ENCODE measurements around the gene RELN. TPM values are rescaled to one million over a fixed set of nuclear protein-coding genes. Genes with fewer than 3 reads are reported as not detected.
"Not testable (repeated sequence)": the region's sequence is repeated elsewhere in the genome, so short reads cannot be mapped to it uniquely, and the experiment has no call there.

The RELN gene
- total RNA-seq, 1 donor from 2014 or later = not detected

DNA sequence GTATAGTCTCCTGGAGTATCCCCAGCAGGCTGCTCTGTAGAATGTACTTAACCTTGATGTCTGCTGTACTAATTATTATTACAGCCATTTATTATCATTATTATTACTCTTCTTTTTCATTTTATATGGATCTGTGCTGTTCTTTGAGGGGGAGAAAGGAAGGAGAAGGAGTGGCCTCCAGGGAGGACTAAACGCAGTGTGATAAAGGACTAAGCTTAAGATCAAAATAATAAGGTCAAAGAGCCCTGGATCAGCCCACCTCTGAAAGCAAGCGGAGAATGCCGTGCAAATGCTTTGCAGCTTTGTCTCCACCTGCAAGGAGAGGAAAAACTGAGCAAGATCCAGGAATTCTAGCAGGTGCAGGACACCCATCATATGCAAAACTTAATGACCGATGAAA is 65.3 kb downstream of the RELN start:
- DNase-seq (ENCODE audit: low spot score) = no peak
- no peak overlapping the region for H3K27ac Mint-ChIP-seq
- intact Hi-C loops (cut with micrococcal nuclease) = no loop called here
- no peaks in the 10 kb centered on the region for H3K36me3 Mint-ChIP-seq (ENCODE audit: low read depth)
- no peaks in the 10 kb centered on the region for H3K4me1 Mint-ChIP-seq (ENCODE audit: low read depth)
- H3K9me3 Mint-ChIP-seq = no peaks in the 10 kb centered on the region
- H3K4me3 Mint-ChIP-seq (ENCODE audit: low read depth) = no peak overlapping the region
- H3K27me3 Mint-ChIP-seq (ENCODE audit: low read depth) = no peaks in the 10 kb centered on the region

DNA sequence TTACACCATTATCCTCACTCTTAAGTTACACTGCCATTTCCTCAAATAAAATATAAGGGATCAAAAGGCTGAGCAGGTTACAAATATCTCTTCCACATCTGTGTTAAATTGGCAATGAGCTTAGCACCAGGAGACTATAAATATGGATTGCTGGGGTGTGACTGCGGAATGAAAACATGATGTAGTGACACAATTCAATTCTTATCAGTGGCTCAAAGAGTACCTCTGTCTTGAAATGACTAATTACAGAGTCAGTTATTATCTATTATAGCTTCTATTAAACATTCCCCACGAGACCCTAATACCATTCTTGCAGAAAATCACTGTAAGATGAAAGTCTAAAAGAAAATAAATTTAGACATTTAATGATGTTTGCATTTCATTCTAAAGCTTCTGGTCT is 67.1 kb downstream of the RELN start:
- no peak overlapping the region for H3K4me3 Mint-ChIP-seq (ENCODE audit: low read depth)

GRCh38 chr7:103921692-103922091 is 67.8 kb downstream of the RELN start:
- intact Hi-C loops (cut with micrococcal nuclease) = no loop called here
- Mint-ChIP-seq H3K36me3 (ENCODE audit: low read depth) (no peaks in the 10 kb centered on the region), H3K27me3 (ENCODE audit: low read depth) (no peaks in the 10 kb centered on the region), H3K27ac (no peak overlapping the region), H3K4me3 (ENCODE audit: low read depth) (no peak overlapping the region), H3K4me1 (ENCODE audit: low read depth) (no peaks in the 10 kb centered on the region), H3K9me3 (no peaks in the 10 kb centered on the region)
- DNase-seq (ENCODE audit: low spot score) = no peak

More for the DNA sequence above, 67.1 kb downstream of the RELN start:
- Mint-ChIP-seq H3K27ac (no peak overlapping the region), H3K36me3 (ENCODE audit: low read depth) (no peaks in the 10 kb centered on the region), H3K27me3 (ENCODE audit: low read depth) (no peaks in the 10 kb centered on the region), H3K9me3 (no peaks in the 10 kb centered on the region), H3K4me1 (ENCODE audit: low read depth) (no peaks in the 10 kb centered on the region)
- intact Hi-C loops (cut with micrococcal nuclease) = no loop called here
- DNase-seq (ENCODE audit: low spot score) = no peak

DNA sequence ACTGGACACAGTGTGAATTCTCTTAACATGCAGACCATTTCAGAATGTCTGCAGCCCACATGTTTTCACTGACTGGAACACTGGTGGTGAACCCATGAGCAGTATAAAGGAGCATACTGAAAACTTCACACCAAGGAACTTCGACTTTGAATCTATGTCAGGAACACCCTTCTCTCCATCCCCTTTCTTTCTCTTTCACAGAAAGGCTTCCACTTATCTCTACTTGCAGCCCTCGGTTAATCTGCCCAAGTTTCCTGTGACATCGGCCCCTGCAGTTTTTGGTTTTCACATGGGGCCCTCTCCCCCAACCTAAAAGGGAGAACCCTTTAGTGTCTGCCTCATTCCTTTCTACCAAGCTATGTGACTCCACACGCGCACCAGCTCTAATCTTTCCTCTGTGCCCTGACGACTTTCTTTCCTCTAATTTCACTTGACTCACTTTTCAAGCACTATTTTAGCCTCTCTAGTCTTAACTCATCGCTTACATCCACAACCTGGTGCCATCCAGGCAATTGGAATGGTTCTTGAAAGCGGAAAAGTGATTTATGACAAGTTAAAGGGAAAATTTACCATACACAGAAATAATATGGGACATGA is 70.1 kb downstream of the RELN start:
- intact Hi-C loops (cut with micrococcal nuclease) = no loop called here

GRCh38 chr7:103918631-103919271 is 70.7 kb downstream of the RELN start:
- Mint-ChIP-seq H3K9me3 (no peaks in the 10 kb centered on the region), H3K27ac (no peak overlapping the region), H3K27me3 (ENCODE audit: low read depth) (peaks cover 1% of the 10 kb centered on the region), H3K4me3 (ENCODE audit: low read depth) (no peak overlapping the region), H3K36me3 (ENCODE audit: low read depth) (no peaks in the 10 kb centered on the region), H3K4me1 (ENCODE audit: low read depth) (no peaks in the 10 kb centered on the region)
- intact Hi-C loops (cut with micrococcal nuclease) = no loop called here
- no peak for DNase-seq (ENCODE audit: low spot score)

More for the DNA sequence above, 70.1 kb downstream of the RELN start:
- Mint-ChIP-seq H3K4me3 (ENCODE audit: low read depth) (no peak overlapping the region), H3K27me3 (ENCODE audit: low read depth) (no peaks in the 10 kb centered on the region), H3K9me3 (no peaks in the 10 kb centered on the region), H3K4me1 (ENCODE audit: low read depth) (no peaks in the 10 kb centered on the region), H3K36me3 (ENCODE audit: low read depth) (no peaks in the 10 kb centered on the region), H3K27ac (no peak overlapping the region)
- DNase-seq (ENCODE audit: low spot score) = no peak

GRCh38 chr7:103915680-103916357 is 73.6 kb downstream of the RELN start:
- Mint-ChIP-seq H3K36me3 (ENCODE audit: low read depth) (no peaks in the 10 kb centered on the region), H3K4me1 (ENCODE audit: low read depth) (no peaks in the 10 kb centered on the region), H3K27ac (no peak overlapping the region), H3K4me3 (ENCODE audit: low read depth) (no peak overlapping the region), H3K9me3 (no peaks in the 10 kb centered on the region), H3K27me3 (ENCODE audit: low read depth) (peaks cover 1% of the 10 kb centered on the region)
- DNase-seq (ENCODE audit: low spot score) = no peak
- intact Hi-C loops (cut with micrococcal nuclease) = no loop called here

DNA sequence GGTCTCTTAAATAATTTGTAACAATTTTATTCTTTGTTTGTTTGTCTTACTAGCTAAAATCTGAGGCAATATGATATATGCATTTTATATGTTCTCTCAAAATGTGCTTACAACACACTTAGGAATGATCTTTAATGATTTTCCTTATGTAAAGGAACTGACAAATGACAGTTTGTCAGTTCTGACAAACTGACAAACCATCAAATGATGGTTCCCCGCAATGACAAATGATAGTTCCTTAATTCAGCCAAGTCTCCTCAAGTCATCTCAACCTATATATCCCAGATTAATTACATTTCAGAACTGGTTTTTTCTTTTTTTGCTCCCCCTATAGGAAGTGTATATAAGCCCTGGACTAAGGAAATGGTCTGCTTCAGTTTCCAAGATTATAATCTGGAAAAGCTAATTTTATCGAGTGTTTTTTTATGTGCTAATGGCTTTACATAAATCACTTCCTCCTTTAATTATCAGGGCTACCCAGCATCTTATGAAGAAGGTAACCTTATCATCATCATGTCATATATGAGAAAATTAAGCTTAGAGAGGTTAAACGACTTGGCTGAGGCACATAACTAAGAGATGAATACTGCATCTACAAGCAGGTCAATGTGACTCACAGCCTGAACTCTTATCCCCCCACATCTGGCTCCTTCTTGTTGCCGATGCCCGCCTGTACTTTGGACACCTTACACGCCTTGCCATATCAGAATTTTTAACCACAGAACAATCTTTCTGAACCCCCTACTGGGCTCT is 75.1 kb downstream of the RELN start:
- no peak for DNase-seq (ENCODE audit: low spot score)
- Mint-ChIP-seq H3K4me1 (ENCODE audit: low read depth) (no peaks in the 10 kb centered on the region), H3K9me3 (no peaks in the 10 kb centered on the region), H3K36me3 (ENCODE audit: low read depth) (no peaks in the 10 kb centered on the region), H3K27ac (no peak overlapping the region), H3K4me3 (ENCODE audit: low read depth) (no peak overlapping the region), H3K27me3 (ENCODE audit: low read depth) (peaks cover 1% of the 10 kb centered on the region)
- intact Hi-C loops (cut with micrococcal nuclease) = no loop called here

DNA sequence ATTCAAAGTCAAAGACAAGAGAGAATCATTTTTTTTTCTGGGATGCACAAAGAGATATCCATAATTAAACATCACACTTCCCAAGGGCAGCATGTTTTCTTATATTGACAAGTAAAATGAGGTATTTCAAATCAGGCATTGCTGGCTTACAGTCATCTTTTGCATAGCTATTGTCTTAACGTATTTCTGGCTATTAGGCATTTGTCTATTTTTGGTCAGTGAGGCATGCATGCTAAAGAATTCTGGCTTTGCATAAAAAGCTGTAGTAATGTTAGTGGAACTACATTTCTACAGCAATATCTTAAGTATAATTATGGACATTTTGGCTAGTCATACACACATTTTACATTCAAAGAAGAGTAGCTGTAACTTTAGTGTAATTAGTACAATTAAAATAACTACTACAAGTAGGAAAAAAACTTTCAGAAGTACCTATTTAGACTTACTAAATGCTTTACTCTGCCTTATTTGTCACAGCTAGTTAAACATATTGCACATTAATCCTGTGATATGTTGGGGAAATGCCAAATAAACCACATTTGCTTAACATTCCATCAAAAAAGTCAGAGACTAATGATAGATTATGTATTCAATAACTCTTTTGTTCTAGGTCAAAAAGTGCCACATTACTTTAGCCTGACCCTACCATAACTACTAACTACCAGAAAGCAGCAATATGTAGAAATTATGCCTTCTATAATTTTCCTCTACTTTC is 76.4 kb downstream of the RELN start:
- no peak for DNase-seq (ENCODE audit: low spot score)
- H3K9me3 Mint-ChIP-seq = no peaks in the 10 kb centered on the region
- no peaks in the 10 kb centered on the region for H3K36me3 Mint-ChIP-seq (ENCODE audit: low read depth)
- H3K27ac Mint-ChIP-seq = no peak overlapping the region
- H3K4me3 Mint-ChIP-seq (ENCODE audit: low read depth) = no peak overlapping the region
- intact Hi-C loops (cut with micrococcal nuclease) = no loop called here
- H3K27me3 Mint-ChIP-seq (ENCODE audit: low read depth) = peaks cover 1% of the 10 kb centered on the region
- no peaks in the 10 kb centered on the region for H3K4me1 Mint-ChIP-seq (ENCODE audit: low read depth)

- H3K4me3 Mint-ChIP-seq (ENCODE audit: low read depth); H3K9me3 Mint-ChIP-seq; H3K27ac Mint-ChIP-seq; H3K36me3 Mint-ChIP-seq (ENCODE audit: low read depth); intact Hi-C loops (cut with micrococcal nuclease); H3K4me1 Mint-ChIP-seq (ENCODE audit: low read depth); DNase-seq (ENCODE audit: low spot score); H3K27me3 Mint-ChIP-seq (ENCODE audit: low read depth): not testable (repeated sequence)
Measured at GRCh38 chr7:103911015-103911414, 78.4 kb downstream of the RELN start.

DNA sequence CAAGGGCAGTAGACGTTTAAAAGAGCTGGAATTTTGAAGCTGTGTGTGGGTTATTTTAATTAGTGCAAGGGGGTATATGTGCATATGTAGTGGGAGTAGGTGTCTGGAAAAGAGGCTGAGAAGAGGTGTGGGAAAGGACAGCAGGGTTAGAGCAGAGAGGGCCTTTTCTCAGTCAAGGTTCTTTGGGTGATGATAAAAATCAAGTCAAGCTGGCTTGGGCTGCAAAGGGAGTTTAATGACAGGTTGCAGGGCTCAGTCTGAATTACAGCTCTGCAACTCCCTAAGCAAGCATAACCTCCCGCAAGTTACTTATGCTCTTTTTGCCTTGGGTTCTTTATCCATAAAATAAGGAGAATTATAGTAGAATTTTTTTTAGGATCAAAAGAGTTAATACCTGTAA is 83.5 kb downstream of the RELN start:
- no peaks in the 10 kb centered on the region for H3K9me3 Mint-ChIP-seq
- intact Hi-C loops (cut with micrococcal nuclease) = no loop called here
- no peaks in the 10 kb centered on the region for H3K27me3 Mint-ChIP-seq (ENCODE audit: low read depth)
- H3K4me3 Mint-ChIP-seq (ENCODE audit: low read depth) = no peak overlapping the region
- H3K4me1 Mint-ChIP-seq (ENCODE audit: low read depth) = no peaks in the 10 kb centered on the region
- DNase-seq (ENCODE audit: low spot score) = no peak
- no peaks in the 10 kb centered on the region for H3K36me3 Mint-ChIP-seq (ENCODE audit: low read depth)
- H3K27ac Mint-ChIP-seq = no peak overlapping the region

DNA sequence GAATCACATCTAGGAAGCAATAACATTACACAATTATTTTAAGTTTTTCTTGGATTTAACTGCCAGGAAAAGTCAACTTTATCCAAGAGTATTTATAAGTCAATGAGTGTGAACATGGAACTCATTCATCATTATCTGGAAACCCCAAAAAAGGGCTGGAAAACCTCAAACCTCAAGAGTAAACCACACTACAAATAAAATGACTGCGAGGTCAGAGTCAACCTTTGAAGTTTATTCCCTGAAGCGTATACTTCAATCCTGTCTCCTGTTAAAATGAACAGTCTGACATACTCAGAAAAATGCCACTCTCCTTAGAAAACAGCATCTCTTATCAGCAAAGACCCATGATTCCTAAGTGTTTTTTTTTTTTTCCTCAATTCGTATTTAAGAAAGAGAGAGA is 86.5 kb downstream of the RELN start:
- no peak overlapping the region for H3K27ac Mint-ChIP-seq
- no peaks in the 10 kb centered on the region for H3K9me3 Mint-ChIP-seq
- H3K4me3 Mint-ChIP-seq (ENCODE audit: low read depth) = no peak overlapping the region

DNA sequence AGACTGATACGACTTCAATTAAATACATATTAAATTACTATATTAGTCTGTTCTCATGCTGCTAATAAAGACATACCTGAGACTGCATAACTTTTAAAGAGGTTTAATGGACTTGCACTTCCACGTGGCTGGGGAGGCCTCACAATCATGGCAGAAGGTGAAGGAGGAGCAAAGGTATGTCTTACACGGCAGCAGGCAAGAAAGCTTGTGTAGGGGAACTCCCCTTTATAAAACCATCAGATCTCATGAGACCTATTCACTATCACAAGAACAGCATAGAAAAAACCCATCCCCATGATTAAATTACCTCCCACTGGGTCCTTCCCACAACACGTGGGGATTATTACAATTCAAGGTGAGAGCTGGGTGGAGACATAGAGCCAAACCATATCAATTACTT is 92.6 kb downstream of the RELN start:
- DNase-seq (ENCODE audit: low spot score); H3K27me3 Mint-ChIP-seq (ENCODE audit: low read depth); H3K9me3 Mint-ChIP-seq; H3K36me3 Mint-ChIP-seq (ENCODE audit: low read depth); H3K27ac Mint-ChIP-seq; H3K4me1 Mint-ChIP-seq (ENCODE audit: low read depth); intact Hi-C loops (cut with micrococcal nuclease); H3K4me3 Mint-ChIP-seq (ENCODE audit: low read depth): not testable (repeated sequence)

More for the DNA sequence above, 86.5 kb downstream of the RELN start:
- intact Hi-C loops (cut with micrococcal nuclease) = no loop called here
- no peaks in the 10 kb centered on the region for H3K4me1 Mint-ChIP-seq (ENCODE audit: low read depth)
- no peak for DNase-seq (ENCODE audit: low spot score)
- H3K27me3 Mint-ChIP-seq (ENCODE audit: low read depth) = no peaks in the 10 kb centered on the region
- no peaks in the 10 kb centered on the region for H3K36me3 Mint-ChIP-seq (ENCODE audit: low read depth)
